ENCODE measurements around the gene PPP2R2C.

PPP2R2C gene

GRCh38 chr4:6272863-6273660 lies 199.4 kb downstream of the PPP2R2C start:
- DNase-seq (ENCODE audit: low read depth in 2 of 2, low spot score in 1 of 2): no peak

- DNase-seq (ENCODE audit: low read depth in 2 of 2, low spot score in 1 of 2): no peak
Observed at GRCh38 chr4:6271701-6272465, 200.5 kb downstream of the PPP2R2C start.

- DNase-seq (ENCODE audit: low read depth in 2 of 2, low spot score in 1 of 2): no peak
Observed at GRCh38 chr4:6271206-6271605, 201.2 kb downstream of the PPP2R2C start.

GRCh38 chr4:6270636-6271121 lies 201.7 kb downstream of the PPP2R2C start:
- no peak for DNase-seq (ENCODE audit: low read depth in 2 of 2, low spot score in 1 of 2)
